Measurements from ENCODE around the gene GGPS1.

DNA sequence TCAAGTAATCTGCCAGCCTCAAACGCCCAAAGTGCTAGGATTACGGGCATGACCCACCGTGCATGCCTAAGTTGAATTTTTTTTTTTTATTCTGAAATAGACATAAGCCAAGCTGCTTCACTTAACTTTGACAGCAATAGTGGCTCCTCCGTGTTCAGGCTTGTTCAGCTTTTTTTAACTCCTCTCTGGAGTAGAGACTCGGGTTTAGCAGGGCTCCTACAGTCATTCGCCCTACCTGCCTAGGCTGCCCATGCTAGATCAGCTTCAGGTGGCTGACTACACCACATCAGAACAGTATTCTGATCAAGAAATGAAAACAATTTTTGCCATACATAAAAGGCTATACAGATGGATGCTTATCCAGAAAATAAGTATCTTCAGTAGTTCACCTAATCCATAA is 15.1 kb upstream of the GGPS1 start:
- TF ChIP-seq EP300 (IDR thresholded peaks at IDR 0.05; ENCODE audit: borderline replicate concordance): no peak
- TF ChIP-seq CEBPB (IDR thresholded peaks at IDR 0.05): no peak
- TF ChIP-seq RAD21 (IDR thresholded peaks at IDR 0.05; ENCODE audit: low read depth): no peak
- no peak for TF ChIP-seq TAF1 (IDR thresholded peaks at IDR 0.05; ENCODE audit: low read depth)
- no peak for TF ChIP-seq YY1 (IDR thresholded peaks at IDR 0.05; ENCODE audit: low read depth)
- TF ChIP-seq NFIC (IDR thresholded peaks at IDR 0.05): no peak
- no peak for TF ChIP-seq TCF12 (IDR thresholded peaks at IDR 0.05; ENCODE audit: low read depth)
- TF ChIP-seq FOXM1 (IDR thresholded peaks at IDR 0.05; ENCODE audit: borderline replicate concordance, low read depth): no peak
- TF ChIP-seq, protein P1, sequence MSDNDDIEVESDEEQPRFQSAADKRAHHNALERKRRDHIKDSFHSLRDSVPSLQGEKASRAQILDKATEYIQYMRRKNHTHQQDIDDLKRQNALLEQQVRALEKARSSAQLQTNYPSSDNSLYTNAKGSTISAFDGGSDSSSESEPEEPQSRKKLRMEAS (IDR thresholded peaks at IDR 0.05): no peak

All from Ishikawa (cell line).